OCI-LY3 (cell line): ENCODE data around the gene MYO15A.

Source experiments
- H2AFZ ChIP-seq: fragments of 200-600, 300-600 bp; shearing (Covaris generic); 2 replicates; pipeline ENCODE4 v1.6.0; 2014; ENCODE audit warnings: antibody characterized with exemption, low read depth, low read length
- H3K27ac ChIP-seq: fragments of 200-600, 300-600 bp; sonication (generic); 2 replicates; pipeline ENCODE4 v1.5.1; 2014; ENCODE audit warnings: mild to moderate bottlenecking, low read length, moderate library complexity, mixed read lengths
- H3K27me3 ChIP-seq: fragments of 200-600, 300-600 bp; sonication (generic); 2 replicates; pipeline ENCODE4 v1.6.1; 2014; ENCODE audit warnings: low read depth, low read length, mixed read lengths
- H3K36me3 ChIP-seq: fragments of 200-600, 300-600 bp; sonication (generic); replicated peaks from 2 replicates; pipeline ENCODE3; 2014; ENCODE audit warnings: low read depth, low read length, mixed read lengths
- H3K4me1 ChIP-seq: fragments of 300-600, 200-600 bp; sonication (generic); 2 replicates; pipeline ENCODE4 v1.6.1; 2014; ENCODE audit warnings: low read length, mixed read lengths
- H3K4me2 ChIP-seq: fragments of 200-600, 300-600 bp; sonication (generic); 2 replicates; pipeline ENCODE4 v1.6.1; 2014; ENCODE audit warnings: low read length, mixed read lengths
- H3K4me3 ChIP-seq: fragments of 300-600, 200-600 bp; sonication (generic); 2 replicates; pipeline ENCODE4 v1.5.1; 2014; ENCODE audit warnings: antibody characterized with exemption, mild to moderate bottlenecking, low read length, moderate library complexity
- H3K79me2 ChIP-seq: fragments of 300-600, 200-600 bp; shearing (Covaris generic); 2 replicates; pipeline ENCODE4 v1.6.1; 2014; ENCODE audit warnings: mild to moderate bottlenecking, low read length, mixed read lengths
- H3K9ac ChIP-seq: fragments of 300-600, 200-600 bp; shearing (Covaris generic); 2 replicates; pipeline ENCODE4 v1.6.0; 2014; ENCODE audit warnings: mild to moderate bottlenecking, low read length, moderate library complexity
- H3K9me3 ChIP-seq: fragments of 200-600, 300-600 bp; shearing (Covaris generic); 2 replicates; pipeline ENCODE4 v1.6.1; 2014; ENCODE audit warnings: low read length, mixed read lengths; ENCODE audit not compliant: insufficient read depth
- H4K20me1 ChIP-seq: fragments of 200-600, 300-600 bp; sonication (generic); 2 replicates; pipeline ENCODE4 v1.6.1; 2016; ENCODE audit warnings: low read length, mixed read lengths; ENCODE audit not compliant: insufficient read depth
- EZH2phosphoT487 ChIP-seq: fragments of 200-600 bp; shearing (Covaris generic); IDR thresholded peaks from 2 replicates; pipeline ENCODE4 v1.6.1; 2018; ENCODE audit warnings: antibody characterized with exemption, mixed run types, low read depth
- TF ChIP-seq, protein P1 (sequence below): fragments of 200-600, 300-600 bp; sonication (generic); IDR thresholded peaks from 2 replicates; pipeline ENCODE4 v1.5.1; 2014; ENCODE audit warnings: antibody characterized with exemption, low read length, low read depth

MYO15A gene

DNA sequence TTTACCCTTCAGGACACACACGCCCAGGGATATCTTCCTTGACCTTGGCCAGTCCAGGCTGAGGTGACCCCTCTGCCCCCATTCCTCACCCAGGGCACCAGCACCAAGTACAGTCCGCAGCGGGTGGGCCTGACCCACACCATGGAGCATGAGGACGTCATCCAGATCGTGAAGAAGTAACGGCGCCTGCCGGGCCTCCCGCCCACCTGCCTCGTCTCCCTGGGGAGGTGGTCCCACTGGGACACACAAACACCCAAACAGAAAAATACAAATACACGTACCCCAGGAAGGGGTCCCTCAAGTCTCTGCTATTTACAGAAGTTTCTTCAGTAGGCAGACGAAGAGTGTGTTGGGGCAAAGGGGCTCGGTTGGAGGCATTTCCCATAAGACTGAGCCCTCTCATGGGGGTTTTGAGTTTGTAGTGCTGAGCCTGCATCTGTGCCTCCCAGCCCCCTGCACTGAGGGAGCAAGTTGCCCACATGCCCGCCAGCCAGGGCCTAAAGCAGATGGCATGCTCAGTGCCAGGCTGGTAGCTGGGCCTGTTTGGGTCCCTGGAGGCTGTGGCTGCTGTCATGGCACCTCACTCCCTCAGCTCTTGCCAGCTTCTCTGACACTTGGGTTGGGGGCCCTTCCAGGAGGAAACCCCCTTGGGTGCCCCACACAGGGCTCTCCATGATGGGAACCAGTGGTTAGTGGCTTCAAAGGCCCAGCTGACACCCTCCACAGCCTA is 1.3 kb upstream of the MYO15A start:
- Histone ChIP-seq H3K36me3 (no peaks in the 10 kb centered on the region), H3K9ac (no peak overlapping the region), H3K79me2 (no peaks in the 10 kb centered on the region), H2AFZ (no peak overlapping the region), H3K27me3 (no peaks in the 10 kb centered on the region), H3K27ac (no peak overlapping the region), H3K4me1 (no peaks in the 10 kb centered on the region), H4K20me1 (no peaks in the 10 kb centered on the region), H3K4me3 (no peak overlapping the region), H3K9me3 (no peaks in the 10 kb centered on the region), H3K4me2 (no peak overlapping the region)
- no peak for TF ChIP-seq EZH2phosphoT487
- TF ChIP-seq, protein P1, sequence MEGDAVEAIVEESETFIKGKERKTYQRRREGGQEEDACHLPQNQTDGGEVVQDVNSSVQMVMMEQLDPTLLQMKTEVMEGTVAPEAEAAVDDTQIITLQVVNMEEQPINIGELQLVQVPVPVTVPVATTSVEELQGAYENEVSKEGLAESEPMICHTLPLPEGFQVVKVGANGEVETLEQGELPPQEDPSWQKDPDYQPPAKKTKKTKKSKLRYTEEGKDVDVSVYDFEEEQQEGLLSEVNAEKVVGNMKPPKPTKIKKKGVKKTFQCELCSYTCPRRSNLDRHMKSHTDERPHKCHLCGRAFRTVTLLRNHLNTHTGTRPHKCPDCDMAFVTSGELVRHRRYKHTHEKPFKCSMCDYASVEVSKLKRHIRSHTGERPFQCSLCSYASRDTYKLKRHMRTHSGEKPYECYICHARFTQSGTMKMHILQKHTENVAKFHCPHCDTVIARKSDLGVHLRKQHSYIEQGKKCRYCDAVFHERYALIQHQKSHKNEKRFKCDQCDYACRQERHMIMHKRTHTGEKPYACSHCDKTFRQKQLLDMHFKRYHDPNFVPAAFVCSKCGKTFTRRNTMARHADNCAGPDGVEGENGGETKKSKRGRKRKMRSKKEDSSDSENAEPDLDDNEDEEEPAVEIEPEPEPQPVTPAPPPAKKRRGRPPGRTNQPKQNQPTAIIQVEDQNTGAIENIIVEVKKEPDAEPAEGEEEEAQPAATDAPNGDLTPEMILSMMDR, result no peak

DNA sequence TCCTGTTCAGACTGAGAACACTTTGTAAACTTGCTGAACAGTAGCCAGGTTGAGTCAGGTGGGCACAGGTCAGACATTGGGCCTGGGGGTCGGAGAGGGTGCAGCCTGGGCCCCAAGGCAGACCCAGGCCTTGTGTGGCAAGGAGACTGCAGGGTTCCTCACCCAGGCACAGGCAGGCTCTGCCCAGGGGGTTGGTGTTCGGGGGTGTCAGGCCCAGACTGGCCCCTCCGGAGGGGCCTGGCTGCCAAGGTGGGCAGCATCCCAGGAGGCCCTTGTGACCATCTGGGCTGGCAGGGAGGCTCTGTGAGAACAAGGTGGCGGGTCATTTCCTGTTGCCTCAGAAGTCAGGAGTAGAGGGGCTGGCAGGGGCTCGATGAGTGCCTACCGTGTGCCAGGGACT is 585 bp upstream of the MYO15A start:
- Histone ChIP-seq H3K27ac (no peak overlapping the region), H3K9me3 (no peaks in the 10 kb centered on the region), H3K27me3 (no peaks in the 10 kb centered on the region), H4K20me1 (no peaks in the 10 kb centered on the region), H3K4me1 (no peaks in the 10 kb centered on the region), H3K36me3 (no peaks in the 10 kb centered on the region), H3K4me3 (no peak overlapping the region), H2AFZ (no peak overlapping the region), H3K4me2 (no peak overlapping the region), H3K79me2 (no peaks in the 10 kb centered on the region), H3K9ac (no peak overlapping the region)
- TF ChIP-seq, protein P1, result no peak
- TF ChIP-seq EZH2phosphoT487, result no peak

DNA sequence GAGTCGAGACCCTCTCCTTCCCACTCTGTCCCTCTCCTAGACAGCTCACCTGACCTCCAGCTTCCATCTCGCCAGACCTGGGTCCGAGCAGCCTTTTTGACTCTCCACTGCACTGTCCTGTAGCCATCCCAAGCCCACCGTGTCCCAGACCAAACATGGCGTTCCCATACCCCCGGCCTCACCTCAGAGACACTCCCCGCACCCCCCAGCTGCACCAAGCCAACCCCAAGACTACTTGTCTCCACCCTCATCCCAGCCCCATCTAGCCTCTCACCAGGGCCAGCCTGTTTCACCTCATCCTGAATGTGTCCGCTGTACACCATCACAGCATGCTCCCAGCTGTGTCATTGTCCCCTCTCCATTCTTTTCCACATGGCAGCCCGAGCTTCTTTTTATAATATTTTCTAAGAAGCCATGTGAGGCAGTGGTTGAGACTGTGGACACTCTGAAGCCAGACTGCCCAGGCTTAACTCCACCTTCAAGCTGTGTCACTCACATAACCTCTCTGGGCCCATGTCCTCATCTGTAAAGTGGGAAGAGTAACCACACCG is 1.5 kb downstream of the MYO15A start:
- H3K9me3 ChIP-seq, result no peaks in the 10 kb centered on the region
- no peaks in the 10 kb centered on the region for H3K4me1 ChIP-seq
- no peak for TF ChIP-seq EZH2phosphoT487
- TF ChIP-seq, protein P1, result no peak
- H3K9ac ChIP-seq, result no peak overlapping the region
- no peak overlapping the region for H2AFZ ChIP-seq
- no peaks in the 10 kb centered on the region for H3K79me2 ChIP-seq
- H3K27me3 ChIP-seq, result no peaks in the 10 kb centered on the region
- no peaks in the 10 kb centered on the region for H4K20me1 ChIP-seq
- no peak overlapping the region for H3K4me2 ChIP-seq
- H3K36me3 ChIP-seq, result no peaks in the 10 kb centered on the region
- no peak overlapping the region for H3K27ac ChIP-seq
- no peak overlapping the region for H3K4me3 ChIP-seq

DNA sequence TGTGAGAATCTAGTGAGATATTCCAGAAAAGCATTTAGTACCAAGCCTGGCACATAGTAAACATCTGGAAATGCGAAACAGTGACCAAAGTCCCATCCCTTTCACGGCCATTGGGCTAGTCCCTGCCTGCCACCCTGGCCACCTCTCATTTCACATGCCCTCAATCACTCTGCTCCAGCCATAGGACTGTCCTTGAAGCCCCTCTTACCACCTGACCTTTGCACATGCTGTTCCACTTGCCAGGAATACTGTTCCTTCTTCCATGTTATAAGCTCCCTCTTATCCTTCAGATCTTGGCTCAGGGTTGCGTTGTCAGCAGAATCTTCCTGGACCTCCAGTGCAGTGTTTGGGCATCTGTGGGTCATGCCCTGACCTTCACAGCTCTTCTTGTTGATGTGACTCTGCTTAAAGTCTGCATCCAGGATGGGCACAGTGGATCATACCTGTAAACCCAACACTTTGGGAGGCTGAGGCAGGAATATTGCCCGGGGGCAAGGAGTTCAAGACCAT is 2.1 kb downstream of the MYO15A start:
- no peaks in the 10 kb centered on the region for H3K79me2 ChIP-seq
- no peaks in the 10 kb centered on the region for H4K20me1 ChIP-seq
- no peaks in the 10 kb centered on the region for H3K9me3 ChIP-seq
- no peak overlapping the region for H3K9ac ChIP-seq
- no peaks in the 10 kb centered on the region for H3K36me3 ChIP-seq
- H3K27me3 ChIP-seq, result no peaks in the 10 kb centered on the region
- no peak overlapping the region for H3K27ac ChIP-seq
- no peak overlapping the region for H3K4me3 ChIP-seq
- TF ChIP-seq, protein P1, result no peak
- TF ChIP-seq EZH2phosphoT487, result no peak
- H2AFZ ChIP-seq, result no peak overlapping the region
- no peaks in the 10 kb centered on the region for H3K4me1 ChIP-seq
- H3K4me2 ChIP-seq, result no peak overlapping the region
